Spinal cord (tissue), 10 donors: Measurements from ENCODE around the gene CCDC183. TPM values are rescaled to one million over a fixed set of nuclear protein-coding genes. Genes with fewer than 3 reads are reported as not detected.
A peak's percentile ranks its signal among the peaks of the same experiment; 100 is the strongest.

Source experiments
- DNase-seq, 6 donors: peaks; one replicate each; pipeline versions ENCODE4 v3.0.0 to v3.0.0-alpha.2; 2013 to 2015; ENCODE audit warnings: low spot score in 6 of 6, low read depth in 4 of 6
- H3K27ac ChIP-seq: one replicate; pipeline ENCODE4 v1.5.1; 2013; ENCODE audit warnings: low read depth, low read length, control low read depth
- H3K27me3 ChIP-seq: one replicate; pipeline ENCODE4 v1.6.1; 2013; ENCODE audit warnings: low read length; ENCODE audit not compliant: control insufficient read depth, insufficient read depth
- H3K36me3 ChIP-seq: one replicate; pipeline ENCODE4 v1.6.1; 2013; ENCODE audit warnings: low read length; ENCODE audit not compliant: control insufficient read depth, insufficient read depth
- H3K4me1 ChIP-seq: one replicate; pipeline ENCODE4 v1.6.1; 2013; ENCODE audit warnings: low read length; ENCODE audit not compliant: control insufficient read depth, insufficient read depth
- H3K4me3 ChIP-seq: one replicate; pipeline ENCODE4 v1.5.1; 2013; ENCODE audit warnings: low read depth, low read length, control low read depth
- H3K9me3 ChIP-seq: one replicate; pipeline ENCODE4 v1.6.1; 2013; ENCODE audit warnings: low read length; ENCODE audit not compliant: control insufficient read depth, insufficient read depth
- WGBS: methylation state at CpG from one replicate; pipeline ENCODE4 v1.1.5; 2013; ENCODE audit warnings: missing lambda C conversion rate; ENCODE audit not compliant: insufficient coverage; 5-methylcytosine and 5-hydroxymethylcytosine counted together
- long read RNA-seq, 4 donors: transcript quantifications; one replicate each; lab custom pipeline, GENCODE V29; 2026
- polyA plus RNA-seq, 2 donors: library from polyadenylated mRNA; unstranded; fragments of 120-200 nt; gene quantifications; one replicate each; pipeline ENCODE4 v1.2.1, GENCODE V29; 2013; ENCODE audit not compliant: insufficient read length in 2 of 2
- total RNA-seq, 2 donors: library from RNA; depleted of rRNA in 1 of 2; stranded (reverse); fragments of 120-200 nt in 1 of 2; fragments of >200 nt in 1 of 2; gene quantifications; one replicate each; pipeline versions ENCODE4 v1.2.3 to v1.2.4, GENCODE V29; 2013 to 2014
- donor health status: healthy.

Gene CCDC183
- 1 to 10 TPM in 1 of 2 donors, under 1 TPM in 1; 0.89 to 3.0 TPM for total RNA-seq
- polyA plus RNA-seq, result 1 to 10 TPM; 3.4 to 7.2 TPM
- long read RNA-seq, donor 1, result 0 reads
- long read RNA-seq, donor 2, result 0 reads
- long read RNA-seq, donor 3, result 0 reads
- long read RNA-seq, donor 4, partial matches to known transcripts, result 0 of 3 reads
- long read RNA-seq, donor 4, other reads (novel, unspliced or antisense), result 0 of 3 reads

- Histone ChIP-seq H3K27me3 (peaks cover 24% of the 10 kb centered on the region), H3K4me3 (no peak within 1 kb of the TSS), H3K27ac (peak within 1 kb of the TSS; percentile 33), H3K9me3 (no peaks in the 10 kb centered on the region), H3K36me3 (peaks cover 26% of the 10 kb centered on the region), H3K4me1 (peaks cover 71% of the 10 kb centered on the region)
- 42% methylated on average over 4 of the region's 5 CpGs for WGBS
- DNase-seq, result no peak
These were observed at the start of gene CCDC183 for GRCh38 chr9:136796238-136796774. Gene CCDC183 (plus strand): TSS chr9:136796338. CDS start chr9:136796398, 60 bp downstream.

- Histone ChIP-seq H3K27ac (no peak overlapping the region), H3K27me3 (peaks cover 14% of the 10 kb centered on the region), H3K4me3 (no peak overlapping the region), H3K9me3 (no peaks in the 10 kb centered on the region), H3K36me3 (peaks cover 3% of the 10 kb centered on the region), H3K4me1 (peaks cover 19% of the 10 kb centered on the region)
- no peak for DNase-seq
- 90% methylated on average over 13 of the region's 18 CpGs for WGBS
These were observed 49.5 kb upstream of the CCDC183 start for GRCh38 chr9:136746621-136747020.

- Histone ChIP-seq H3K4me3 (no peak overlapping the region), H3K27me3 (peaks cover 6% of the 10 kb centered on the region), H3K9me3 (no peaks in the 10 kb centered on the region), H3K4me1 (peaks cover 11% of the 10 kb centered on the region), H3K36me3 (peaks cover 3% of the 10 kb centered on the region), H3K27ac (no peak overlapping the region)
- WGBS, result 85% methylated on average over 22 of the region's 22 CpGs
- DNase-seq, result no peak
These were observed 48.7 kb upstream of the CCDC183 start for GRCh38 chr9:136747161-136748060.

- no peak within 1 kb of the TSS for H3K4me3 ChIP-seq
- H3K27me3 ChIP-seq, result no peaks in the 10 kb centered on the region
- H3K27ac ChIP-seq, result no peak within 1 kb of the TSS
- peaks cover 8% of the 10 kb centered on the region for H3K4me1 ChIP-seq
- DNase-seq, result no peak
- WGBS, result 65% methylated on average over 7 of the region's 8 CpGs
- peaks cover 3% of the 10 kb centered on the region for H3K36me3 ChIP-seq
- no peaks in the 10 kb centered on the region for H3K9me3 ChIP-seq
These were observed 47.9 kb upstream of the CCDC183 start, which contains the start of gene LCN6 for GRCh38 chr9:136748201-136748600. Gene LCN6 (minus strand): TSS chr9:136748525. CDS start chr9:136748483, 42 bp downstream.

GRCh38 chr9:136748666-136749611 lies 47.2 kb upstream of the CCDC183 start:
- no peak for DNase-seq
- H3K4me3 ChIP-seq, result no peak overlapping the region
- 81% methylated on average over 18 of the region's 21 CpGs for WGBS
- peaks cover 8% of the 10 kb centered on the region for H3K4me1 ChIP-seq
- H3K27me3 ChIP-seq, result no peaks in the 10 kb centered on the region
- no peaks in the 10 kb centered on the region for H3K9me3 ChIP-seq
- peaks cover 3% of the 10 kb centered on the region for H3K36me3 ChIP-seq
- no peak overlapping the region for H3K27ac ChIP-seq

GRCh38 chr9:136750526-136750925 lies 45.6 kb upstream of the CCDC183 start:
- no peak overlapping the region for H3K4me3 ChIP-seq
- peaks cover under 1% of the 10 kb centered on the region for H3K9me3 ChIP-seq
- H3K27ac ChIP-seq, result no peak overlapping the region
- peak in 1 of 6 donors; percentile 10 for DNase-seq
- peaks cover 8% of the 10 kb centered on the region for H3K4me1 ChIP-seq
- H3K36me3 ChIP-seq, result peaks cover 3% of the 10 kb centered on the region
- 55% methylated on average over 1 of the region's 2 CpGs for WGBS
- no peaks in the 10 kb centered on the region for H3K27me3 ChIP-seq

GRCh38 chr9:136751244-136751643 lies 44.9 kb upstream of the CCDC183 start:
- Histone ChIP-seq H3K4me3 (no peak overlapping the region), H3K27me3 (no peaks in the 10 kb centered on the region), H3K4me1 (peaks cover 8% of the 10 kb centered on the region), H3K27ac (no peak overlapping the region), H3K9me3 (peaks cover 3% of the 10 kb centered on the region), H3K36me3 (peaks cover 3% of the 10 kb centered on the region)
- DNase-seq, result no peak
- WGBS, result no CpG with 5 or more reads among the region's 1 CpG

- H3K27me3 ChIP-seq, result no peaks in the 10 kb centered on the region
- H3K9me3 ChIP-seq, result peaks cover 3% of the 10 kb centered on the region
- no peak overlapping the region for H3K4me3 ChIP-seq
- no peak overlapping the region for H3K27ac ChIP-seq
- H3K4me1 ChIP-seq, result peaks cover 8% of the 10 kb centered on the region
- no peaks in the 10 kb centered on the region for H3K36me3 ChIP-seq
- no peak for DNase-seq
These were observed 44.3 kb upstream of the CCDC183 start for GRCh38 chr9:136751814-136752213.
